G401.6 (cell line): ENCODE results near the gene NCAPD2.
"Not testable (repeated sequence)": the region's sequence is repeated elsewhere in the genome, so short reads cannot be mapped to it uniquely, and the experiment has no call there.

Source experiments
- FAIRE-seq: peaks from 2 replicates; lab custom pipeline; 2012; peaks lifted over from hg19 to GRCh38; lab: Jason Lieb, UNC

The NCAPD2 gene

DNA sequence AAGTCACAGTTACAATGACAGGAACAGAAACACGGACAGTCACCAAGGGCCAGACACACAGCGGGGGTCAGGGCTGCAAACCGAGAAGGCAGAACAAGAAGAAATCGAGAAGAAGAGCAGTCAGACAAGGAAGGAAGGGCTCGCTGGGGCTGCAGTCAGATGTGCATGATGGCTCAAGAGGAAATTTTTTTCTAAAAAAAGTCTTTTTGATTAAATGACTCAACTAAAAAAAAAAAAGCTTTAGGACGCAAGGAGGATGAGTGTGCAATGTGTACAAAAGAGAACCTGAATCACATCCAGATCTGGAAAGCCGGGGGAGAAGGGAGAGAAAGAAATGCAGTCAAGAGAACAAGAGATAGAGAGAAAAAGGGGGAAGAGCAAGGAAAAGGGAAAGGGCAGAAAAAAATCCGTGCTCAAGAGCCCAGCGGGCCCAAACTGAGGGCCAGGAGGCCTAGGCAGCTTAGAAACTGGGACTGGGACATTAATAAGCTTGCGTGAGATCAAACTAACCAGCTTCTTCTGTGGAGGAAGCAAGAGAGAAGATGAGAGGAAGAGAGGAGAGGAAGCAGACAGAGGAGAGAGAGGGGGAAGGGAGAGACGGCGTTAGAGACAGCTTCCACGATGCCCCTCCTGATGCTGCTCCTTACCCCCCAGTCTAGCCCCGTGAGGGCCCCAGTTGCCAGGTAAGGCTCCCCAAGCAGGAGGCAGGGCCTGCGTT lies 55.2 kb downstream of the NCAPD2 start:
- FAIRE-seq = no peak

DNA sequence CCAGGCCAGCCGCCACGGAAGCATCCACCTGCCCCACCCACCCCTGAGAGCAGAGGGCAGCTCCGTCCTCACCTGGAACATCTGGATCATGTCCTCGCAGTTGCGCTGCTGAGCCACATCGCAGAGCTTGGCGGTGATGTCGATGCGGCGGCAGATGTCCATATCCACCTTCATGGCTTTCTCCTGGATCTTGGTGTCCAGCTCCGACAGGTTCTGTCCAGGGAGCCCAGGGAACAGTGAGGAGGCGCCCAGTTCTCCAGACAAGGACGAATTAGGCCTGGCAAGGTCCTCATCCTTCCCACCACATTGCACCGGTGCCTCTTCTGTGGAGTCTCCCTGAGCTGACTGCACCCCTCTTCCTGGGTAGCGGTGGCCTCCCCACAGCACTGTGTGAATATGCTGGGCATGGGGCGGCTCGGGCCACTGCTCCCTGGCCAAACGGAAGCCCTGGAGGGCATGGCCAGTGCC lies 55.8 kb downstream of the NCAPD2 start:
- FAIRE-seq = no peak

- no peak for FAIRE-seq
These were observed 56.6 kb downstream of the NCAPD2 start for GRCh38 chr12:6550294-6551062.

DNA sequence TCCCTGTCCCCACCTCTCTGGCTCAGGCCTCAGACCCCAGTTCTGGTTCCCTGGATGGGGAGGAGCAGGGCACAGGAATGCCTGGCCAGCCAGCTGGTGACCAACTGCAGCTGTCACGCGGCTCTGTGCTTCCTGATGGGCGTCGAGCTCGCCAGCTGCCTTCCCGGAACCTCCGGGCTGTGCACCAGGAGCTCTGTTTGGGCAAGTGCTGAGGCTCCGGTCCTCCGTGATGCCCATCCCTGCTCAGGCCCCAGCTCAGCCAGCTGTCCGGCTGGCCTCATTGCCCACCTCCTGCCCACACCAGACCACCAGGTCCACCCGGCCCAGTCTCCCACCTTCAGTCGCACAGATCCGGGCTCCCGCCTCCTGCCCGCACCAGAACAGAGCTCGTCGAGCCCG lies 57.2 kb downstream of the NCAPD2 start:
- FAIRE-seq = no peak

DNA sequence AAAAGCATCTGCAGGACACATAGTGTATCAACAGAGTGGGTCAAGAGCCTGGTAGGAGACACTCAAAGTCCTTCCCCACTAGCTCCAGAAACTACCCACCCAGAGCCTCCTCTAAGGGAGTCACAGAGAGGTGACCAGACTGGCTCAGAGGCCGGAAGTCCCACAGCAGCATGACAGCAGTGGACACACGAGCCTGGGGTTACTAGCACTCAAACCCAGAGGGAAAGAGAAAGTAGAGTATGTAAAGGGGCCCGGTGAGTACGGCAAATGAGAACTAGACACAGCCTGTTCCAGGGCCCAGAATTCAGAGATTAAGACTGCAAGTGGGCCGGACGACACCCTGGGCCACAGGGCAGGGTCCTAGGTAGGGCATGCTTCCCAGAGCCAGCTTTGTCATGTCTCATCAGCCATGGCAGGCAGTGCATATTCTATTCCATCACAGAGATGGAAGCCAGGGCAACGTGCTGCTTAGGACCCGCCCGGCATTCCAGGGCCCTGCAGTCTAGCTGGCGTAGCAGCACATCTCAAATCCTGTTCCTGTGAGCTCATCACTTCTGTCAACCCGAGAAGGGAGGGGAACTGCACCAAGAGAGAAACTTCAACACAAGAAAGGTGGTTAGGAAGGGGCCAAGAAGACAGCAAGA lies 57.7 kb downstream of the NCAPD2 start:
- no peak for FAIRE-seq

DNA sequence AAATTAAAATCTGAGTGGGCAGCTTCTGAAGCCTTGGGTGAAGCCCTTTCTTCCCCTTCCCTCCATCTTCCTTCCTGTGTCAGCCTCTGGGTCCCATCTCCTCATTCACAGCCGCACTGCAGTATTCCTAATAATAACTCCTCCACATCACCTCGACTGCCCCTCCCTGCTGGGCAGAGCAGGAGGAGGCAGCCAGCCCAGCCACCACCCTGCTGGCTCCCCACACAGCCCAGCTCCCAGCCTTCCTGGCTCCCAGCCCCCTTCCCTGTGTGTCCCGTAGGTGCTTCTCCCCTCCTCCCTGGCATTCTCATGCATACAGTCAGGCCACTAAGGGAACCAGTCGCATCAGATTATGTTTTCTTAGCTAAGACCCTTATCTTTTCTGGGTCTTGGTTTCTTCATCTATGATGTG lies 58.2 kb downstream of the NCAPD2 start:
- no peak for FAIRE-seq

- FAIRE-seq = no peak
These were observed 59.4 kb downstream of the NCAPD2 start for GRCh38 chr12:6553051-6553868.

DNA sequence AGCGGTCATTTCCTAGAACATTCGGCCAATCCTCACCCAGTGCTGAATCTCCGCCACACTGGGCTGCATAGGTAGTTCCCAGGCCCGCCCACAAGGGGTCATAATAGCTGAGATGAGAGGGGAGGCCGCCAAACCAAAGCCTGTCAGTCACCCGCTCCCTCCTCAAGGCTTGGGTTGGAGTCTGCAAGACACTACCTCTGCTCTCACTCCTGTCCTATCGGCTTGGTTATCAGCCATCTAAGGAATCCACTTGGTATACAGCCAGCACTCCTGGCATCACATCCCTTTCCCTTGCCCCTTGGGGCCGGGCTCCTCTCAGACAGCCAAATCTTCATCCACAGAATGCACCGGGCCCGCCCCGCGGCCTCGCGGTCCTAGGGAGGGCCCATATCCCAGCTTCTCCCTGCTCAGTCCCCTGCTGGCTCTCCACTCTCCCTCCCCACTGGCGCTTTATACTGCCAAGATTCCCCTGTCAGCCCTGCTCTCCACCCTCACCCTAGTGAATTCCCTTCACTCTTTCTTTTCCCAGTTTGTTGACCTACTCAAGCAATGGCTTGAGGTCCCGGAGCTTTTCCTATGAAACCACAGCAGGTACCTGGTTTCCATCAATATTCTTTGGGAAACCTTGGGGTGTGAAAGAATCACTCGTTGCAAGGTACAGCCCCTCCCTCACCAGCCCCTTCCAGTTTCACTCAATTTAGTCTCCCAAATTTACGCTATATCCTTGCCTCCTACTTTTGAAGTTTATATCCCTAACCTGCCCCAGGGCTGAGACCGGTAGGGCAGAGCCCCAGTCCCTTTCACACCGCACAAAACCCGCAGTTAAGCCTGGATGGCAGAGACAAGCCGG lies 60.5 kb downstream of the NCAPD2 start:
- FAIRE-seq = peak; percentile 93

DNA sequence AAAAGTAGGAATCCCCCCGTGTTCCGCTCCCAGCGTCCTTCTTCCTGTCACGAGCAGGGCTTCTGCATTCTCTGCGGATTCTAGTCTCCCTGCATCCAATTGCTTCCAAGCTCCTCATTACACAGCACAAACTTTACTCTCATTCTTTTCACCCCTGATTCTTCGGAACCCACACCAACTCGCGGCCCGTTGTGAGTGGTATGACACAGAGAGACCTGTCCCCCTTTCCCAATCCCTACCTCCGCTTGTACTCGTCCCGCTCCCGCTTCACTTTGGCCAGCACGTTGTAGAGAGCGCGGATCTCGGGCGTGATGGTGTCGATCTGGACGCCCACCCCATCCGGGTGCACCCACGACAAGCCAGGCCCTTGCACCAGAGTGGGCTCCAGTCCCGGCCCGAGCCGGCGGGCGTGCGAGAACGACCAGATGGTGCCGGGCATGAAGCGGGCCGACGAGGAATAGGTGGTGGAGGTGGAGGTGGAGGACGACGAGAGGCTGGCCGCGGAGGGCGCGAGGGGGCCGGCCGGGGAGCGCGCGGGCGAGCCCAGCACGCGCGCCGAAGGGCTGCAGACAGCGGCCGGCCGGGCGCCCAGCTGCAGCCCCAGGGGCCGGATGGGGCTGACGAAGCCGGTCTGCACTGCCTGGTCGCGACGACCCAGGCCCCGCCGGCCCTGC lies 61.3 kb downstream of the NCAPD2 start:
- no peak for FAIRE-seq

- not testable (repeated sequence) for FAIRE-seq
These were observed 62.6 kb downstream of the NCAPD2 start for GRCh38 chr12:6556496-6556817.

- FAIRE-seq = no peak
These were observed 63.0 kb downstream of the NCAPD2 start for GRCh38 chr12:6556857-6557256.

GRCh38 chr12:6558014-6558760 lies 64.3 kb downstream of the NCAPD2 start:
- peak; percentile 30 for FAIRE-seq

GRCh38 chr12:6559500-6559899 lies 65.6 kb downstream of the NCAPD2 start:
- FAIRE-seq = no peak

DNA sequence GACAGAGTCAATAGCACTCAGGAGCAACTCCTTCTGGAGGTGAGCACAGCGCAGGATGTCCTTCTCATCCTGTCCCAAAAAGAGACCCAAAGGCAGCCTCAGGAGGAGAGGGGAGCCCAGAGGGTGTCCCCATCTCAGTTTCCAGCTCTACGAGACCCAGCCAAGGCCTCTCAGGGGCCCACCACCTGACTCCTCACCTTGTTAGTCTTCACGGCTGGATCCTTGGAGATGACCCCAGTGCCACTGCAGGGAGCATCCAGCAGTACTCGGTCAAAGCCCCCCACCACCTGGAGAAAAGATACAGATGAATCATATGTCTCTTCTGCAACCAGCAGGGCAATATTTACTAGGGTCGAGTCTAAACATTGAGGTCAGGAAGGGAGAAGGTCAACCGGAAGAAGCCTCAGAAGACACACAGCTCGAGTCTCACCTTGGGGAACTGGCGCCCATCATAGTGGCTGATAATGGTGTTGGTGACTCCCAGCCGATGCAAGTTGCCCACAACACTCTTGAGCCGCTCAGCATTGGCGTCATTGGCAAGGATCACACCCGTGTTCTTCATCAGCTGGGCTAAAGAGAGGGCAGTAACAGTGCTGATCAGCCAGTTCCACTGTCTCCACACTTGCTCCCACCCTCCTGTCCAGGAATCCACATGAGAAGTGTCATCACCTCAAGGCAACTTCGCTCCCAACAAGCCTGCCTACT lies 66.8 kb downstream of the NCAPD2 start:
- no peak for FAIRE-seq

DNA sequence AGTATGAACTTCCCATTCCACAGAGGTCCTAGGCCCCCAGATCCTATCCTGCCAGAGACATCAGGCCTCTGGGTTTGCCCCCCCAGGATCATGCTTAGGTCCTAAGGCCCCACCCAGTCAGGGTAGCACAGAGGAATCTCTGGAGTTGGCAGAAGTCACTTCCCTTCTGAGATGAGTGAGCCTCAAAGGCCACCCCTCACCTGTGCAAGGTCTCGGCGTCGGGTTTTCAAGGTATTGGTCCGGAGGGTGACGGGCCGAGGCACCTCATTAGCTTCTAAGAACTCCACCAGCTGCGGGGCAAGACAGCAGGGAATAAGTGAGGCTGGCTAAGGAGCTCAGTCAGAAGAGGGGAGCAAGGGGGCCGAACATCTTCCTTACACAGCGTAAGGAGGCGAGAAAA lies 69.0 kb downstream of the NCAPD2 start:
- no peak for FAIRE-seq

GRCh38 chr12:6563448-6564050 lies 69.6 kb downstream of the NCAPD2 start:
- FAIRE-seq = no peak

DNA sequence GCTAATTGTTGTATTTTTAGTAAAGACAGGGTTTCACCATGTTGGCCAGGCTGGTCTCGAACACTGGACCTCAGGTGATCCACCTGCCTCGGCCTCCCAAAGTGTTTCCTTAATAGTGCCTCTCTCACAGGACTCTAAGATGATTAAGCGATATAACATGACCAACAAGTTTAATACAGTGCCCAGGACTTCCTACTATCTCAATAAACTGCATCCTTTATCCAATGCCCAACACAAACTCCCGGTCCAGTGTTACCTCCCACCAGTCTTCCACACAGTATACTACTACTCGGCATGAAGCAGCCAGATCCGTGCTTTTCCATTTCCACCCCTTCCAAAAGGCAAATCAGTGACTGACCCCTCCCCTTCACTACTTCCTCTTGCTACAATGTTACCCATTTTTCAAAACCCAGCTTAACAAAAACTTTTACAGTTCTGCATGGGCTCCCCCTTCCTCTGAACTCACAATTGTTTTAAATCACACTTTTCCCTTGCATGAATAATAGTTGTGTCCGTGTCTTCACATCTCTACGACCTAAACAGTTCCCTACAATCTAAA lies 73.3 kb downstream of the NCAPD2 start:
- no peak for FAIRE-seq

- FAIRE-seq = no peak
These were observed 75.4 kb downstream of the NCAPD2 start for GRCh38 chr12:6569312-6569711.

- FAIRE-seq = no peak
These were observed 75.9 kb downstream of the NCAPD2 start for GRCh38 chr12:6569786-6570185.
